ENCODE results near the gene MYBL2. TPM values are rescaled to one million over a fixed set of nuclear protein-coding genes. Genes with fewer than 3 reads are reported as not detected.

MYBL2 gene
- polyA plus RNA-seq, 1 donor (not counting 4 experiments of a cell fraction or from before 2014, with no cell fraction given): 4.0 TPM

- peaks cover 2% of the 10 kb centered on the region for H3K79me2 ChIP-seq (ENCODE audit: control insufficient read depth, insufficient read depth, low read length)
- no peak overlapping the region for H3K4me2 ChIP-seq (ENCODE audit: control insufficient read depth, extremely low read depth, insufficient read depth, low read depth, low read length)
- no peaks in the 10 kb centered on the region for H3K9me3 ChIP-seq (ENCODE audit: control insufficient read depth, low read depth, low read length)
- H3K9ac ChIP-seq (ENCODE audit: control insufficient read depth, extremely low read depth, insufficient read depth, low read length): no peak overlapping the region
- H4K20me1 ChIP-seq (ENCODE audit: control insufficient read depth, extremely low read depth, insufficient read depth, low read length): no peaks in the 10 kb centered on the region
- no peak overlapping the region for H3K27ac ChIP-seq (ENCODE audit: control insufficient read depth, insufficient read depth, low read length)
- TF ChIP-seq CTCF (optimal IDR thresholded peaks at IDR 0.05 in 1 of 3, IDR thresholded peaks at IDR 0.05 in 1 of 3, conservative IDR thresholded peaks at IDR 0.05 in 1 of 3; ENCODE audit: extremely low read depth in 1 of 3, insufficient read depth in 2 of 3, low read length in 3 of 3): no peak
- no peak for TF ChIP-seq EZH2 (IDR thresholded peaks at IDR 0.05; ENCODE audit: low read length)
- dilution Hi-C loops (cut with MboI; ENCODE audit: extremely low pct_ligation_motif_present, low sequenced_read_pairs): no loop called here
- no peak for FAIRE-seq
- H3K4me1 ChIP-seq (ENCODE audit: control insufficient read depth, extremely low read depth, insufficient read depth, low read length): no peaks in the 10 kb centered on the region
- H3K4me3 ChIP-seq (ENCODE audit: control insufficient read depth in 2 of 3, extremely low read depth in 1 of 3, insufficient read depth in 2 of 3, low read depth in 1 of 3, low read length in 3 of 3): no peak overlapping the region
- no peak for DNase-seq (ENCODE audit: low read depth, low spot score)
- no peak overlapping the region for H2AFZ ChIP-seq (ENCODE audit: control insufficient read depth, low read length)
- H3K36me3 ChIP-seq (ENCODE audit: control insufficient read depth in 2 of 2, extremely low read depth in 1 of 2, insufficient read depth in 2 of 2, low read length in 2 of 2): peaks cover 0 to 6% of the 10 kb centered on the region in 2 experiments
- no peaks in the 10 kb centered on the region for H3K27me3 ChIP-seq (ENCODE audit: control insufficient read depth, extremely low read depth, insufficient read depth, low read length)
- no peaks in the 10 kb centered on the region for H3K9me1 ChIP-seq (ENCODE audit: control insufficient read depth, extremely low read depth, insufficient read depth, low read length)
These were observed 15.1 kb downstream of the MYBL2 start for GRCh38 chr20:43681991-43682410.

GRCh38 chr20:43682446-43682845 is 15.5 kb downstream of the MYBL2 start:
- Histone ChIP-seq H3K9me3 (ENCODE audit: control insufficient read depth, low read depth, low read length) (no peaks in the 10 kb centered on the region), H3K4me3 (ENCODE audit: control insufficient read depth in 2 of 3, extremely low read depth in 1 of 3, insufficient read depth in 2 of 3, low read depth in 1 of 3, low read length in 3 of 3) (no peak overlapping the region), H3K79me2 (ENCODE audit: control insufficient read depth, insufficient read depth, low read length) (no peaks in the 10 kb centered on the region), H3K9ac (ENCODE audit: control insufficient read depth, extremely low read depth, insufficient read depth, low read length) (no peak overlapping the region), H3K4me2 (ENCODE audit: control insufficient read depth, extremely low read depth, insufficient read depth, low read depth, low read length) (no peak overlapping the region), H3K36me3 (ENCODE audit: control insufficient read depth in 2 of 2, extremely low read depth in 1 of 2, insufficient read depth in 2 of 2, low read length in 2 of 2) (peaks cover 0 to 6% of the 10 kb centered on the region in 2 experiments), H4K20me1 (ENCODE audit: control insufficient read depth, extremely low read depth, insufficient read depth, low read length) (no peaks in the 10 kb centered on the region), H3K27me3 (ENCODE audit: control insufficient read depth, extremely low read depth, insufficient read depth, low read length) (no peaks in the 10 kb centered on the region), H3K9me1 (ENCODE audit: control insufficient read depth, extremely low read depth, insufficient read depth, low read length) (no peaks in the 10 kb centered on the region), H3K27ac (ENCODE audit: control insufficient read depth, insufficient read depth, low read length) (no peak overlapping the region), H2AFZ (ENCODE audit: control insufficient read depth, low read length) (no peak overlapping the region), H3K4me1 (ENCODE audit: control insufficient read depth, extremely low read depth, insufficient read depth, low read length) (no peaks in the 10 kb centered on the region)
- no peak for DNase-seq (ENCODE audit: low read depth, low spot score)
- dilution Hi-C loops (cut with MboI; ENCODE audit: extremely low pct_ligation_motif_present, low sequenced_read_pairs): no loop called here
- TF ChIP-seq CTCF (optimal IDR thresholded peaks at IDR 0.05 in 1 of 3, IDR thresholded peaks at IDR 0.05 in 1 of 3, conservative IDR thresholded peaks at IDR 0.05 in 1 of 3; ENCODE audit: extremely low read depth in 1 of 3, insufficient read depth in 2 of 3, low read length in 3 of 3) (no peak), EZH2 (IDR thresholded peaks at IDR 0.05; ENCODE audit: low read length) (no peak)
- no peak for FAIRE-seq
